Stimulated activated CD4-positive, alpha-beta T cell treated with anti-CD3 and anti-CD28 coated beads, Interleukin-1b, Interleukin-23, amount 100 ng/mL, for 24 hours (primary cell): Measurements from ENCODE around the gene FSTL5.
"Not testable (repeated sequence)": the region's sequence is repeated elsewhere in the genome, so short reads cannot be mapped to it uniquely, and the experiment has no call there.

ENCODE experiments used
- DNase-seq, 4 experiments: peaks; one replicate each; pipeline ENCODE4 v3.0.0-alpha.2; 2020; ENCODE audit warnings: low read depth in 4 of 4, low spot score in 1 of 4

FSTL5 gene

DNA sequence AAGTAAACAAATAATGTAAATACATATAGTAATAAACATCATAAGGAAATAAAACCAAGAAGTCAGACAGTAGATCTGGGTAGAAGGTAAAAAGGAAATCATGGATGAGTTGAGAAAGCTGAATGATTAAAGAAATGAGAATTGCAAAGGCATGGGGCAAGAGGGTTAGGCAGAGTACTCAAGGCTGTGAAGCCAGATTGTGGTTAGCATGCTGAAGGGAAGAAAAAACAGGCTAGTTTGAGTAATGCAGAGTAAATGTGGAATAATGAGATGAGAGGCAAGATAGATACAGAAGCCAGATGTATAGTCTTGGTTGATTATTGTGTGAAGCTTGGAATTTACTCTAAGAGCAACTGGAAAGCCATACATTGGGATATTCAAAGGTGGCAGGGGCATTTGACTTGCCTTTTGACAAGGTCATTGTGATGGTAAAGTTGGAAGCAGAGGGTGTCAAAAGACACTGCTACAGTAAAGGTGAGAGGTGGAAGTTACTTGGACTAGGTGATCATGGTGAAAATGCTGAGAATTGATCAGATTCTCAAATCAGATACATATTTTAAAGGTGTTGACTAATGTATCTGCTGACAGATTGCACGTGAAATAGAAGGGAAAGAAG lies 307.0 kb downstream of the FSTL5 start:
- no peak for DNase-seq

- DNase-seq, result no peak
Observed at GRCh38 chr4:161850631-161851030, 313.2 kb downstream of the FSTL5 start.

DNA sequence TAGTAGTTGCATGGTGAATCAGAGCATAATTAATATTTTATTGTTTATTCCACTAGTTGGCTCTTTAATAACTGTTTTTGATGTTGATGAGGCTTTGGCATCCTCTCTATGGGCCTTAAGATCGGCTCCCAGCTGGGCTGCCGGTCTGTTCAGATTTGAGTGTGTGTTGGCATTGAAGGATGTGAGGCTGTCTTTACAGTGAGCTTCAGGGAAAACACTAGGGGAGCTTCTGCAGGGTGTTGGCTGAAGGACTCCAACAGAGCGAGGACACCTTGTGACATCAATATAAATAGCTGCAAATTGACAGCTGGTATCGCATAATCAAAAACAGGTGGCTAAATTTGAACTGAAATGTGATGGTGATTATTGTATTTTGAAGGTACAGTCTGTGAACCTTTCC lies 322.0 kb downstream of the FSTL5 start:
- no peak for DNase-seq

DNA sequence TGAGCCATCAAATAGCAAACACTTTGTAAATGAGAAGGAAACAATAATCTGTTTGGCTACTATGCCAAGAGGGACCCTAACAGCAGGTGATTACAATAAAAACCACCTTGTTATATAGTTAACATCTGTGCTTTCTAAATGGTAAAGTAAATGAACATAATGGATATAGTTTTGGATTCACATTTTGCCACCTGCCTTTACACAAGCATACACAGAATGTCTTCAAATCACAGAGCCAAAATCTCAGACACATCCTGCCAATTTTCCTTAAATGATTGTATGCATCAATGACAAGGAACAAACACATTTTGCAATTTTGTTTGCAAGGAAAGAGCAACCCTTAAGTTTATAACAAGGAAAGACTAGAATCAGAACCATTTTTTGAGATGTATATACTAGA lies 334.2 kb downstream of the FSTL5 start:
- no peak for DNase-seq

GRCh38 chr4:161828061-161828460 lies 335.7 kb downstream of the FSTL5 start:
- no peak for DNase-seq

DNA sequence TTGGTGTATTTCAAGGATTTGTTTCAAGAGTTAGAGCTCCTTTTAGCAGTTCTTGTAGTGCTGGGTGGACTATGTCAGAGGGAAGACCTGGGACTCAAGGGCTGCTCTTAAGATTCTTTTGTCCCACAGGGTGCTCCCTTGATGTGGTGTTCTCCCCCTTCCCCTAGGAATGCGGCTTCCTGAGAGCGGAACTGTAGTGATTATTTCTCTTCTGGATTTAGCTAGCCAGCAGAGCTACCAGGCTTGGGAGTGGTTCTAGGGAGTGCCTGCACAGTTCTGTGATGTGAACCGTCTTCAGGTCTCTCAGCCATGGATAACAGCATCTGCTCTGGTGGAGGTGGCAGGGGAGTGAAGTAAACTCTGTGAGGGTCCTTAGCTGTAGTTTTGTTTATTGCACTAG lies 336.8 kb downstream of the FSTL5 start:
- no peak for DNase-seq

DNA sequence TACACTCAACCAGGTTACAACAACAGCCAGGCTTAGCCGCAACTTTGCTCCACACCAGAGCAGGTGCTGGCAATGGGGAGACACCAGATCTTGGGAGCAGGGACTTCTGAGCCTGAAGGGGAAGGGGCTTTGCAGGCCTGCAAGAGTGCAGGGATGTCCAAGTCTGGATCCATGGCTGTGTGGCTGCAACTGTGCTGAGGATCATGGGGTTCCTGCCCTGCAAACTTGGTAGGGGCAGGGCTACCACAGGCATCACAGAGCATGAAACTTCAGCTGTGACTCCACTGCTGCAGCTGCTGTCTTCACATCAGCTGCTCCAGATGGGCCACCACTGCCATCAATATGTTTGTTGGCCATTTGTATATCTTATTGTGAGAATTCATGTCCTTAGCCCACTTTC lies 340.4 kb downstream of the FSTL5 start:
- DNase-seq, result no peak

- DNase-seq, result no peak
Observed at GRCh38 chr4:161822174-161822573, 341.6 kb downstream of the FSTL5 start.

DNA sequence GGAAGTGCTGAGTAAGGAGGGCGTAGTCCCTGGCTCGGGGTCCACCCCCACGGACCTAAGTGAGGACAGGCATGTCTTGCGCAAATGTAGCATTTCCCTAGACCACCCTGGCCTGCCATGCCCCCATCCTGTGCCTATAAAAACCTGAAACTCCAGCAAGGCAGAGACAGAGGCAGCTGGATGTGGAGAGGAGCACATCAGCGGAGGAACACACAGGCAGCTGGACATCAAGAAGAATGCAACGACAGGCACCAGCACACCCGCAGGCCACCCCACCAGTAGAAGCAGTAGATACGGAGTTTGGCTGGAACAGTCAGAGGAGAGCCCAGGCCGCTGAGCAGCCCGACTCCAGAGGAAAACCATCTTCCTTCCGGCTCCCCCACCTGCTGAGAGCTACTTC lies 345.9 kb downstream of the FSTL5 start:
- DNase-seq, result no peak

GRCh38 chr4:161816958-161817357 lies 346.8 kb downstream of the FSTL5 start:
- DNase-seq, result no peak

- DNase-seq, result no peak
Observed at GRCh38 chr4:161815841-161816240, 348.0 kb downstream of the FSTL5 start.

GRCh38 chr4:161813889-161814288 lies 349.9 kb downstream of the FSTL5 start:
- no peak for DNase-seq

DNA sequence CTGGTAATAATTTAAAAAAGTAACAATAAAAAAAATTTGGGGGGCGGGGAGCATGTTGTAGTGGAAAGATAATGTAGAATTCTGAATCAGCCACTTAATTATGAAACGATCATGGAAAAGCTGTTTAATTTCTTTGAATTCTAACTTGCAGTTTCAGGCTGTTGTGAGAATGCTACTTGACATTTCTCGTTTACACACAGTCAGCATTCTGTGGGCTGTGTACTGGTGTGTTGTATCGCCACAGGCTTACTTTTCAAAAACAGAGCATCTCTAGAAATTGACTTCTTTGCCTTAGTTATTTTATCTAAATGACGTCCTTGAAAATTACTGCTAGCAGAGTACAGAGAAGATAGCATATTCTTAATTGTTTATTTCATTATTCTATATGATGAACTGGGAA lies 350.4 kb downstream of the FSTL5 start:
- no peak for DNase-seq

DNA sequence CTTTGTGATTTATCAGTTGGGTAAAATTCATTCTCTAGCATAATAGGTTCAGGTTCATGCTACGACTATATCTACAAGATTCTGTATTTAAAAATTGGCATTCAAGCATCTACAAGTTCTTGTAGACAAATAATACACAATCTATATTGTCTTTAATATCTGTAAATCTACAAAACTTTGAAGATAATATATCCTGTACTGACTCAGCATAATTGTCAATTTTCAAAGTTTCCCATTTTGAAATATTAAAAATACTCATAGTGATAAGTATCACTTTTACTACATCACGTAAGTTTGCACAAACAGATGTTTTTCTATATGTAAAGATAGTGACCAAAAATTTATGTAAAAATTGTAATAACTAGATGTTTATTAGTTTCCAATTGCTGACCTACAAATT lies 360.6 kb downstream of the FSTL5 start:
- DNase-seq, result no peak

- no peak for DNase-seq
Observed at GRCh38 chr4:161799710-161800109, 364.1 kb downstream of the FSTL5 start.

GRCh38 chr4:161792991-161793390 lies 370.8 kb downstream of the FSTL5 start:
- DNase-seq, result no peak

DNA sequence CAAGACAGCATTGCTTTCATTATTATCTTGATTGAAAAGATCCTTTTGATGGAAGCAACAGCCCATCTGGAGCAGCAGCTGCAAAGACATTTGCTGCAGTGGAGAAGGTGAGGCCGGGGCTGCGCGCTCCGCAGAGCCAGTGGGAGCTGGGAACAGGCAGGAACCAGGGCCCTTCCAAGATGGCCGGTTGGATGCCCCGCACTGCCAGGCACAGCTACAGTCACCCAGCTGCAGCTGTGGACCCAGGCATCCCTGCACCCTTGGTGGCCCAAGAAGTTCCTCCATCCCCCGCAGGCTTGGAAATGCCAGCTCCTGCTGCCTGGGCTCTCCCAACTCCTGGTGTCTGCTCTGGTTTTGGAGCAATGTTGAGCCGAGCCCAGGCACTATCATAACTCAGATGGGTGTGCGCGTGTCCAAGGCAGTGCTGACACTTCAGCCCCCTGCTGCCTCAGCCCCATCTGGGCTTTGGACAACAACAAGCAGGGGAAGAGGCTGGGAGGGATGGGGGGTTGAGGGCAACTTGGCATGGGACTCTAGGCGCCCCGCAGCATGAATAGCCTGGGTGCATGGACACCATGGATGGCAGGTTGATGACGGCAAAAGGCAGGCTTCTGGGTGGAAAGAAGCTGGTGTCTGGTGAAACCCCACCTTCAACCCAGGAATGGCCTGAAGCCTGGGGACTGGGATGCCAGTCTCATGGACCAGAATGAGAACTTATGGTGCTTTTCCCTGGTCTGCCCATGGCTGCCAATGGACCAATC lies 371.8 kb downstream of the FSTL5 start:
- no peak for DNase-seq

GRCh38 chr4:161767116-161767515 lies 396.7 kb downstream of the FSTL5 start:
- no peak for DNase-seq

DNA sequence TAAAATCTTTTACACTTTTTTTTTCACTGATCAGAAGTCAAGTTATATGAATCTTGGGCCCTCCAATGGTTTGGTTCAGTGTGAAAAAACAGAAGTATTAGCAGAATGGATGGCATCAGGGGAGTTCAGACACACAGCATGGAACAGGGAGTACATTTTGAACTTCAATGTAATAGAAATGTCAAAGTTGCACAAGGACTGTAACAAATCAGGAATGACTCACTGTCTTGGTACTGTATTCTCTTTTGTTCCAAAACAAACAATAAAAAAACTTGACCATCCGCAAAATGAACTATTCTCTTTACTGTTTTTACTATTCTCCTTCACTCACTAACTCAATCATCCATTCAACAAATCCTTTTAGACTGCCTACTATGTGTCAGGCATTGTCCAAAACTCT lies 401.0 kb downstream of the FSTL5 start:
- no peak for DNase-seq

DNA sequence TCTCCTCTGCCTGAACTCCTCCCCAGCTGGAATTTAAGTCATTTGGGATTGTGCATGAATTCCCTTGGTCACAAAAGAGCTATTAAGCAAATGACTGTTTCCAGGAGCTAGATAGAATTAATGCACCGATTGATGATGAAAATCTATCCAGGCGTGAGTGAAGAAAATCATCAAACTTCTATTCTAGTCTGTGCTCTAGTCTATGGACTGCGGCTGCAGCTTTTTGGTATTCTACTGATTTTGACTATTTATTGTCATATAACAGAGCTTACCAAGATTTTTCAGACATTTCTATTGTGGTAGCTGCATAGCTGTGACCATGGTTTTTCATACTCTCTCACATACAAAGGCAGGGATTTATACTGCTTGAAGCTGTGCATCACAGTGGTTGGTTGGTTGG lies 403.8 kb downstream of the FSTL5 start:
- DNase-seq, result no peak

GRCh38 chr4:161758412-161758811 lies 405.4 kb downstream of the FSTL5 start:
- not testable (repeated sequence) for DNase-seq

DNA sequence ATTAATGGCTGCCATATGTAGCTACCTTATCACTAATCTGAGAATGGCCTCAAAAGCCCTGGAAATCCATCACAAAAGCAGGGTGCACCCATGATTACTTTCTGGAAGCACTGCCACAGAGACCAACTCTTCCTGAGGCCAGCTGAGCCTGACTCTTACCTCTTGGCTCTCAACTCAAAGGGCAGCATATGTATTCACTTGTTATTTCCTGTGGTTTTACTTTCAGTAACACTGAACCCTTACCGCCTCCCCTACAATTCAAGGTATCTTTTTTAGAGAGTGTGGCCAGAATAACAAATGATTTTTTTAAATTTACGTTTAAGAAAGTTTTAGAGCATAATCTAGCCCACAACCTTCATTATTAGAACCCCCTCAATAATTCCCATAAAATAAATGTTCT lies 434.9 kb downstream of the FSTL5 start:
- no peak for DNase-seq

- no peak for DNase-seq
Observed at GRCh38 chr4:161721947-161722346, 441.9 kb downstream of the FSTL5 start.
